T-helper 2 cell treated with Interferon-gamma antibody and Interleukin-4, amounts not matched to agents 5 μg/mL and 100 μg/mL, for 36 hours (primary cell): ENCODE results near the gene IER3.

Source experiments
- DNase-seq: peaks from one replicate; pipeline ENCODE4 v3.0.0; 2021; ENCODE audit warnings: low spot score
- H3K27ac Mint-ChIP-seq: one replicate; pipeline ENCODE4 v1.8.0; 2021; ENCODE audit warnings: mild to moderate bottlenecking, mixed read lengths
- H3K27me3 Mint-ChIP-seq: one replicate; pipeline ENCODE4 v1.8.0; 2021; ENCODE audit warnings: low read depth, mixed read lengths
- H3K36me3 Mint-ChIP-seq: one replicate; pipeline ENCODE4 v1.8.0; 2021; ENCODE audit warnings: low read depth, mixed read lengths
- H3K4me1 Mint-ChIP-seq: one replicate; pipeline ENCODE4 v1.8.0; 2021; ENCODE audit warnings: low read depth, mixed read lengths
- H3K4me3 Mint-ChIP-seq: one replicate; pipeline ENCODE4 v1.8.0; 2022; ENCODE audit warnings: mild to moderate bottlenecking, moderate library complexity, mixed read lengths
- H3K9me3 Mint-ChIP-seq: one replicate; pipeline ENCODE4 v1.8.0; 2021; ENCODE audit warnings: mixed read lengths

IER3 gene

GRCh38 chr6:30703011-30703410 lies 41.3 kb downstream of the IER3 start:
- peaks cover 55% of the 10 kb centered on the region for H3K36me3 Mint-ChIP-seq
- no peaks in the 10 kb centered on the region for H3K4me1 Mint-ChIP-seq
- no peaks in the 10 kb centered on the region for H3K27me3 Mint-ChIP-seq
- H3K4me3 Mint-ChIP-seq: no peak overlapping the region
- DNase-seq: no peak
- H3K9me3 Mint-ChIP-seq: no peaks in the 10 kb centered on the region
- no peak overlapping the region for H3K27ac Mint-ChIP-seq

- Mint-ChIP-seq H3K4me3 (no peak overlapping the region), H3K27me3 (no peaks in the 10 kb centered on the region), H3K36me3 (peaks cover 40% of the 10 kb centered on the region), H3K9me3 (no peaks in the 10 kb centered on the region), H3K4me1 (no peaks in the 10 kb centered on the region), H3K27ac (no peak overlapping the region)
- DNase-seq: no peak
These were observed 44.0 kb downstream of the IER3 start for GRCh38 chr6:30700340-30700739.

GRCh38 chr6:30696432-30696831 lies 47.9 kb downstream of the IER3 start:
- DNase-seq: no peak
- H3K36me3 Mint-ChIP-seq: peaks cover 11% of the 10 kb centered on the region
- no peak overlapping the region for H3K4me3 Mint-ChIP-seq
- H3K9me3 Mint-ChIP-seq: no peaks in the 10 kb centered on the region
- H3K27me3 Mint-ChIP-seq: no peaks in the 10 kb centered on the region
- no peak overlapping the region for H3K27ac Mint-ChIP-seq
- peaks cover 3% of the 10 kb centered on the region for H3K4me1 Mint-ChIP-seq
